Stimulated activated CD8-positive, alpha-beta memory T cell treated with anti-CD3 and anti-CD28 coated beads, Interleukin-12 subunit alpha, Interleukin-12 subunit beta, amount 100 ng/mL, for 1 hour (primary cell): Measurements from ENCODE around the gene UGT1A6.

Experiments used
- DNase-seq: peaks from one replicate; pipeline ENCODE4 v3.0.0-alpha.2; 2020; ENCODE audit warnings: low read depth

Gene UGT1A6

GRCh38 chr2:233819884-233820773 lies 127.4 kb downstream of the UGT1A6 start:
- no peak for DNase-seq

- DNase-seq, result no peak
Observed at GRCh38 chr2:233820774-233821105, 128.1 kb downstream of the UGT1A6 start.

- DNase-seq, result no peak
Observed at GRCh38 chr2:233821196-233821595, 128.5 kb downstream of the UGT1A6 start.

DNA sequence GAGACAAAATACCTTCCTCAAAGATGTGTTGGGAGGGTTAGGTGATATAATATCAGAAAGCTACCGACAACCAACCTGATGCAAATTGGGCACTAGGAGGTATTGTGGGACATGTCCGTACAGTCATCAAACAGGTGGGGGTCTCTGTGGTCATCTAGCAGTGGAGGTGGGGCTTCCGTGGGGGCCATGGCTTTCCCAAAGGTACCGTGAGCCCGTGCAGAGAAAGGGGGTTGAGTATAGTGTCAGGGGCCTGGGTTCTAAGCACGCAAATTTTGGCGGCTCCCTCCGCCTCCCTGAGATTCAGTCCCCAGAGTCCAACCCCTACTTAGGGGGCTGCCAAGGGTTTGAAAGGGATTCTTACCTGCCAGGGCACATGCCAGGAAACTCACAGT lies 129.0 kb downstream of the UGT1A6 start:
- DNase-seq, result no peak

GRCh38 chr2:233822101-233822771 lies 129.5 kb downstream of the UGT1A6 start:
- DNase-seq, result no peak
